ENCODE results near the gene HECW1. TPM values are rescaled to one million over a fixed set of nuclear protein-coding genes. Genes with fewer than 3 reads are reported as not detected.

HECW1 gene
- total and polyA plus RNA-seq, 2 of the 13 experiments (the other 11 are each of a cell fraction or from before 2014, with no cell fraction given) = not detected

DNA sequence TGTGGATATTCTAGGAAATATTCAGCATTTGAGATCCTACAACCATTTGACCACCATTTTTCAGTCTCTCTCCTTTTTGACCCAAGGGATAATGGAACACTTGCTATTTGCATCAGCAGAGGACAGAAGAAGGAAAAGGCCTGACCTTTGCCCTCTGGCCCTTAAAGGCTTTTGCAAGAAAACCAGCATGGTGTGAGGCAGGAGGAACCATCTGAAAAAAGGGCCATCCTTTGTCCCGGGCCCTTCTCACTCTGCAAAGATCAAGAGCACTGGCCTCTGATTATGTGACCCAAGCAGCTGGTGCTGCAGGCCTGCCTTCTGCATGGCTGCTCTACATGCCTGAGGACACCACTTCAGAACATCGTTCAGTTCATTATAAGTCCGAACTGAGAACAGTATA, 337.1 kb downstream of the HECW1 start:
- H3K4me2 ChIP-seq (ENCODE audit: low read depth, low read length) = no peak overlapping the region
- no peak overlapping the region for H3K27ac ChIP-seq (ENCODE audit: extremely low read length, insufficient read depth, low read length)
- intact Hi-C loops (cut with micrococcal nuclease; ENCODE audit: unreplicated experiment) = no loop called here
- H4K20me1 ChIP-seq (ENCODE audit: insufficient read depth, low read length) = no peaks in the 10 kb centered on the region
- H3K4me3 ChIP-seq (replicated peaks in 1 of 3; ENCODE audit: insufficient read depth in 1 of 3, low read depth in 2 of 3, low read length in 3 of 3) = no peak overlapping the region
- no peaks in the 10 kb centered on the region for H3K79me2 ChIP-seq (ENCODE audit: insufficient read depth, low read length)
- no TSS peak for BruUV-seq (replicated peaks)
- H3K9ac ChIP-seq (ENCODE audit: insufficient read depth, low read depth, low read length) = no peak overlapping the region
- CTCF ChIA-PET (ENCODE audit: low intra/inter-chr PET ratio, low total read pairs) = no interaction called here
- no peak overlapping the region for H2AFZ ChIP-seq (ENCODE audit: low read length)
- no peak for FAIRE-seq
- POLR2A ChIA-PET = no interaction called here
- H3K9me3 ChIP-seq (ENCODE audit: low read length) = no peaks in the 10 kb centered on the region
- H3K36me3 ChIP-seq (replicated peaks in 1 of 2; ENCODE audit: control insufficient read depth in 1 of 2, insufficient read depth in 2 of 2, low read length in 2 of 2) = no peaks in the 10 kb centered on the region
- ATAC-seq = no peak
- peaks cover 0 to 9% of the 10 kb centered on the region in 2 experiments; a peak in 2 of 5 replicates for H3K27me3 ChIP-seq (ENCODE audit: control insufficient read depth in 1 of 2, insufficient read depth in 2 of 2, low read length in 2 of 2)
- in situ Hi-C loops (cut with HindIII; ENCODE audit: extremely low pct_ligation_motif_present, low pct_unique_long_range_greater_than_20kb) = no loop called here
- TF ChIP-seq SATB2 (CRISPR knock-in tag; IDR thresholded peaks at IDR 0.05) (no peak), ZNF20 (CRISPR knock-in tag; IDR thresholded peaks at IDR 0.05) (no peak), ZNF224 (CRISPR knock-in tag; IDR thresholded peaks at IDR 0.05) (no peak), ZBTB21 (CRISPR knock-in tag; IDR thresholded peaks at IDR 0.05) (no peak), ZFP1 (CRISPR knock-in tag; IDR thresholded peaks at IDR 0.05) (no peak), ZNF264 (CRISPR knock-in tag; IDR thresholded peaks at IDR 0.05) (no peak), ZNF431 (CRISPR knock-in tag; IDR thresholded peaks at IDR 0.05; ENCODE audit: borderline replicate concordance, low read depth) (no peak), DPF2 (CRISPR knock-in tag; IDR thresholded peaks at IDR 0.05; ENCODE audit: borderline replicate concordance, low read depth) (no peak), TARDBP (CRISPR knock-in tag; IDR thresholded peaks at IDR 0.05) (no peak), ZNF235 (CRISPR knock-in tag; IDR thresholded peaks at IDR 0.05; ENCODE audit: borderline replicate concordance) (no peak), ZNF333 (CRISPR knock-in tag; IDR thresholded peaks at IDR 0.05; ENCODE audit: borderline replicate concordance) (no peak)
- WGBS (ENCODE audit: low lambda C conversion rate) = 46% methylated on average over 3 of the region's 3 CpGs
- DNase-seq (ENCODE audit: low spot score) = no peak
- H3K4me1 ChIP-seq (ENCODE audit: insufficient read depth, low read length) = peaks cover 11% of the 10 kb centered on the region; the same call in 1 of the 2 replicates

DNA sequence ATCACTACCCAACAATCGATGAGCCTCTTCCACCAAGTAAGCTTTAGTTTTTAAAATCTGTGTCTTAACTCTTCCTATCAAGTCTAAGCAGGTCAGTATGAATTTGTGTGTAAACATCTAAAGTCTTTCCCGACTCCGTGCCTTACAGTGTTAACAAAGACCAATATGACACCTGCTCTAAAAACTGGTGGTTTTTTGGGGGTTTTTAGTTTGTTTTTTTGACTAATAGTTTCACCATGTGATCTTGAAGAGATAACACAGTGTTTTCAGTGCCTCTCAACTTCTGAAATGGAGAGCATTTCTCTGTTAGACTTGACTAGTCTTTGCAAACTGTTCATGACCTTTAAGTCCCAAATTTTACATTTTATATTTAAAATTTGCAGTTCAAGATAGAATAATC, 338.4 kb downstream of the HECW1 start:
- Histone ChIP-seq H3K27me3 (ENCODE audit: control insufficient read depth in 1 of 2, insufficient read depth in 2 of 2, low read length in 2 of 2) (peaks cover 0 to 9% of the 10 kb centered on the region in 2 experiments; a peak in 2 of 5 replicates), H3K4me1 (ENCODE audit: insufficient read depth, low read length) (peaks cover 13% of the 10 kb centered on the region), H3K79me2 (ENCODE audit: insufficient read depth, low read length) (no peaks in the 10 kb centered on the region), H3K9ac (ENCODE audit: insufficient read depth, low read depth, low read length) (no peak overlapping the region), H3K4me2 (ENCODE audit: low read depth, low read length) (no peak overlapping the region), H3K36me3 (replicated peaks in 1 of 2; ENCODE audit: control insufficient read depth in 1 of 2, insufficient read depth in 2 of 2, low read length in 2 of 2) (no peaks in the 10 kb centered on the region), H3K4me3 (replicated peaks in 1 of 3; ENCODE audit: insufficient read depth in 1 of 3, low read depth in 2 of 3, low read length in 3 of 3) (no peak overlapping the region), H4K20me1 (ENCODE audit: insufficient read depth, low read length) (no peaks in the 10 kb centered on the region), H3K27ac (ENCODE audit: extremely low read length, insufficient read depth, low read length) (no peak overlapping the region), H3K9me3 (ENCODE audit: low read length) (no peaks in the 10 kb centered on the region), H2AFZ (ENCODE audit: low read length) (no peak overlapping the region)
- intact Hi-C loops (cut with micrococcal nuclease; ENCODE audit: unreplicated experiment) (loop anchor here (10.0 kb wide), 2 partner anchors 384 to 1846 kb away; no protein-coding TSS in a partner anchor), in situ Hi-C loops (cut with HindIII; ENCODE audit: extremely low pct_ligation_motif_present, low pct_unique_long_range_greater_than_20kb) (loop anchor here (25.0 kb wide), 2 partner anchors 261 to 386 kb away; no protein-coding TSS in a partner anchor)
- no peak for ATAC-seq
- POLR2A ChIA-PET = no interaction called here
- no TSS peak for BruUV-seq (replicated peaks)
- FAIRE-seq = no peak
- WGBS (ENCODE audit: low lambda C conversion rate) = 31% methylated on average over 3 of the region's 3 CpGs
- CTCF ChIA-PET (ENCODE audit: low intra/inter-chr PET ratio, low total read pairs) = no interaction called here
- DNase-seq (ENCODE audit: low spot score) = no peak
- no peak for TF ChIP-seq TARDBP (CRISPR knock-in tag; IDR thresholded peaks at IDR 0.05)
- no peak for TF ChIP-seq ZBTB7B (CRISPR knock-in tag; IDR thresholded peaks at IDR 0.05)
- TF ChIP-seq, protein P1, sequence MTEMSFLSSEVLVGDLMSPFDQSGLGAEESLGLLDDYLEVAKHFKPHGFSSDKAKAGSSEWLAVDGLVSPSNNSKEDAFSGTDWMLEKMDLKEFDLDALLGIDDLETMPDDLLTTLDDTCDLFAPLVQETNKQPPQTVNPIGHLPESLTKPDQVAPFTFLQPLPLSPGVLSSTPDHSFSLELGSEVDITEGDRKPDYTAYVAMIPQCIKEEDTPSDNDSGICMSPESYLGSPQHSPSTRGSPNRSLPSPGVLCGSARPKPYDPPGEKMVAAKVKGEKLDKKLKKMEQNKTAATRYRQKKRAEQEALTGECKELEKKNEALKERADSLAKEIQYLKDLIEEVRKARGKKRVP (CRISPR knock-in tag; IDR thresholded peaks at IDR 0.05) = no peak
- TF ChIP-seq, protein P2, sequence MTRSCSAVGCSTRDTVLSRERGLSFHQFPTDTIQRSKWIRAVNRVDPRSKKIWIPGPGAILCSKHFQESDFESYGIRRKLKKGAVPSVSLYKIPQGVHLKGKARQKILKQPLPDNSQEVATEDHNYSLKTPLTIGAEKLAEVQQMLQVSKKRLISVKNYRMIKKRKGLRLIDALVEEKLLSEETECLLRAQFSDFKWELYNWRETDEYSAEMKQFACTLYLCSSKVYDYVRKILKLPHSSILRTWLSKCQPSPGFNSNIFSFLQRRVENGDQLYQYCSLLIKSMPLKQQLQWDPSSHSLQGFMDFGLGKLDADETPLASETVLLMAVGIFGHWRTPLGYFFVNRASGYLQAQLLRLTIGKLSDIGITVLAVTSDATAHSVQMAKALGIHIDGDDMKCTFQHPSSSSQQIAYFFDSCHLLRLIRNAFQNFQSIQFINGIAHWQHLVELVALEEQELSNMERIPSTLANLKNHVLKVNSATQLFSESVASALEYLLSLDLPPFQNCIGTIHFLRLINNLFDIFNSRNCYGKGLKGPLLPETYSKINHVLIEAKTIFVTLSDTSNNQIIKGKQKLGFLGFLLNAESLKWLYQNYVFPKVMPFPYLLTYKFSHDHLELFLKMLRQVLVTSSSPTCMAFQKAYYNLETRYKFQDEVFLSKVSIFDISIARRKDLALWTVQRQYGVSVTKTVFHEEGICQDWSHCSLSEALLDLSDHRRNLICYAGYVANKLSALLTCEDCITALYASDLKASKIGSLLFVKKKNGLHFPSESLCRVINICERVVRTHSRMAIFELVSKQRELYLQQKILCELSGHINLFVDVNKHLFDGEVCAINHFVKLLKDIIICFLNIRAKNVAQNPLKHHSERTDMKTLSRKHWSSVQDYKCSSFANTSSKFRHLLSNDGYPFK (CRISPR knock-in tag; IDR thresholded peaks at IDR 0.05; ENCODE audit: borderline replicate concordance) = no peak
- no peak for TF ChIP-seq ZNF672 (CRISPR knock-in tag; IDR thresholded peaks at IDR 0.05)
- no peak for TF ChIP-seq THYN1 (CRISPR knock-in tag; IDR thresholded peaks at IDR 0.05; ENCODE audit: borderline replicate concordance, low read depth)
- TF ChIP-seq SUZ12 (IDR thresholded peaks at IDR 0.05; ENCODE audit: low read depth, low read length) = no peak

Data from HepG2 (cell line).